Dendritic cell treated with granulocyte-macrophage colony-stimulating factor and Interleukin-4, amounts not matched to agents 40 ng/mL and 50 ng/mL, for 4 days (primary cell): Measurements from ENCODE around the gene MYO19.
A peak's percentile ranks its signal among the peaks of the same experiment; 100 is the strongest.
"Not testable (repeated sequence)": the region's sequence is repeated elsewhere in the genome, so short reads cannot be mapped to it uniquely, and the experiment has no call there.

ENCODE experiments used
- H3K27ac Mint-ChIP-seq: one replicate; pipeline ENCODE4 v1.8.0; 2022; ENCODE audit warnings: mild to moderate bottlenecking, mixed read lengths
- H3K27me3 Mint-ChIP-seq: one replicate; pipeline ENCODE4 v1.8.0; 2022; ENCODE audit warnings: mild to moderate bottlenecking, mixed read lengths
- H3K36me3 Mint-ChIP-seq: one replicate; pipeline ENCODE4 v1.8.0; 2022; ENCODE audit warnings: low read depth, mixed read lengths
- H3K4me1 Mint-ChIP-seq: one replicate; pipeline ENCODE4 v1.8.0; 2022; ENCODE audit warnings: low read depth, mixed read lengths
- H3K4me3 Mint-ChIP-seq: one replicate; pipeline ENCODE4 v1.8.0; 2022; ENCODE audit warnings: mild to moderate bottlenecking, moderate library complexity, mixed read lengths
- H3K9me3 Mint-ChIP-seq: one replicate; pipeline ENCODE4 v1.8.0; 2022; ENCODE audit warnings: mixed read lengths
- intact Hi-C: fragments of 100-400 bp; cut with micrococcal nuclease; formaldehyde crosslinking; loops from one replicate; pipeline ENCODE4 v1.15.0; 2022

The MYO19 gene

GRCh38 chr17:36501351-36501750, 33.3 kb downstream of the MYO19 start:
- H3K4me3 Mint-ChIP-seq, result no peak overlapping the region
- intact Hi-C loops, result no loop called here
- no peaks in the 10 kb centered on the region for H3K27me3 Mint-ChIP-seq
- H3K36me3 Mint-ChIP-seq, result peaks cover 91% of the 10 kb centered on the region
- no peaks in the 10 kb centered on the region for H3K9me3 Mint-ChIP-seq
- no peak overlapping the region for H3K27ac Mint-ChIP-seq
- no peaks in the 10 kb centered on the region for H3K4me1 Mint-ChIP-seq

- intact Hi-C loops, result no loop called here
- no peak overlapping the region for H3K27ac Mint-ChIP-seq
- no peak overlapping the region for H3K4me3 Mint-ChIP-seq
- no peaks in the 10 kb centered on the region for H3K27me3 Mint-ChIP-seq
- no peaks in the 10 kb centered on the region for H3K9me3 Mint-ChIP-seq
- peaks cover 91% of the 10 kb centered on the region for H3K36me3 Mint-ChIP-seq
- no peaks in the 10 kb centered on the region for H3K4me1 Mint-ChIP-seq
Observed at GRCh38 chr17:36500745-36501225, 33.9 kb downstream of the MYO19 start.

- no peaks in the 10 kb centered on the region for H3K9me3 Mint-ChIP-seq
- H3K4me1 Mint-ChIP-seq, result no peaks in the 10 kb centered on the region
- H3K4me3 Mint-ChIP-seq, result no peak overlapping the region
- no peaks in the 10 kb centered on the region for H3K27me3 Mint-ChIP-seq
- intact Hi-C loops, result no loop called here
- H3K36me3 Mint-ChIP-seq, result peaks cover 91% of the 10 kb centered on the region
- H3K27ac Mint-ChIP-seq, result no peak overlapping the region
Observed at GRCh38 chr17:36498560-36499300, 35.9 kb downstream of the MYO19 start.

DNA sequence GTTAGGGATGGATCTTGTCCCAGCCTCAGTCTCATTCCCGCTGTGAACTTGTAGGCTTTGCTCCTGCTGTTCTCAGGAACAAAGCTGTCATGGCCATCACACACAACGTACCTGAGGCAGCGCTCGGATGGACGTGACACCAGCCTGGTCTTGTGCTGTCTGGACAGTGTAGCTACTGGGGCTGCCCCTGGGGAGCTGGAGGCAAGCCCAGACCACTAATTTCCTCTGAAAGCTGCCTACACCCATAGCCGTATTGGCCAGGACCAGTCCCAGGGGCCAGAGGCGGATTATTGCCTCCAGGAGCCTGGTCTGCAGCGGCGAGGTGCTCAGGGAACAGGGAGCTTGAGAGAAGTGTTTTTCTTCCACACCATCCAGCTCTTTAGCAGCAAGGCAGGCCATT, 36.5 kb downstream of the MYO19 start:
- Mint-ChIP-seq H3K4me3 (no peak overlapping the region), H3K4me1 (no peaks in the 10 kb centered on the region), H3K27ac (no peak overlapping the region), H3K36me3 (peaks cover 91% of the 10 kb centered on the region), H3K9me3 (no peaks in the 10 kb centered on the region), H3K27me3 (no peaks in the 10 kb centered on the region)
- intact Hi-C loops, result no loop called here

GRCh38 chr17:36496018-36496789, 38.5 kb downstream of the MYO19 start:
- H3K4me3 Mint-ChIP-seq, result no peak overlapping the region
- intact Hi-C loops, result no loop called here
- no peak overlapping the region for H3K27ac Mint-ChIP-seq
- H3K27me3 Mint-ChIP-seq, result no peaks in the 10 kb centered on the region
- H3K9me3 Mint-ChIP-seq, result no peaks in the 10 kb centered on the region
- peaks cover 91% of the 10 kb centered on the region for H3K36me3 Mint-ChIP-seq
- peaks cover 5% of the 10 kb centered on the region for H3K4me1 Mint-ChIP-seq

DNA sequence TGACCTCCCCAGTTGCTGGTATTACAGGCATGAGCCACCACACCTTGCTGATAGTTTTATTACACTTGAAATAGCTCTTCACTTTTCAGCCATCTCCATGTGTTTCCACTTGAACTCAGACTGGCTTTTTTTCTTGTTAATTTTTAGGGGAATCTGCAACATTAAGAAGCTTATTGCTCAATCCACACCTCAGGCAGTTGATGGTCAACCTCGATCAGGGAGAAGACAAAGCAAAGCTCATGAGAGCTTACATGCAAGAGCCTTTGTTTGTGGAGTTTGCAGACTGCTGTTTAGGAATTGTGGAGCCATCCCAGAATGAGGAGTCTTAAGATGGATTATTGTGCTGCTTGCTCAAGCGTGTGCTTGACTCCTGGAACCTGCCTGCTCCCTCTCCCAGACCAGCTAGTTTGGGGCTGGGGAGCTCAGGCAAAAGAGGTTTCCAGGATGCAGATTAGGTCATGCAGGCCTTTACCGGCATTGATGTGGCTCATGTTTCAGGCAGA, 39.5 kb downstream of the MYO19 start:
- Mint-ChIP-seq H3K27me3 (no peaks in the 10 kb centered on the region), H3K9me3 (no peaks in the 10 kb centered on the region), H3K27ac (no peak overlapping the region), H3K4me3 (no peak overlapping the region), H3K36me3 (peaks cover 86% of the 10 kb centered on the region), H3K4me1 (peaks cover 8% of the 10 kb centered on the region)
- intact Hi-C loops, result no loop called here

DNA sequence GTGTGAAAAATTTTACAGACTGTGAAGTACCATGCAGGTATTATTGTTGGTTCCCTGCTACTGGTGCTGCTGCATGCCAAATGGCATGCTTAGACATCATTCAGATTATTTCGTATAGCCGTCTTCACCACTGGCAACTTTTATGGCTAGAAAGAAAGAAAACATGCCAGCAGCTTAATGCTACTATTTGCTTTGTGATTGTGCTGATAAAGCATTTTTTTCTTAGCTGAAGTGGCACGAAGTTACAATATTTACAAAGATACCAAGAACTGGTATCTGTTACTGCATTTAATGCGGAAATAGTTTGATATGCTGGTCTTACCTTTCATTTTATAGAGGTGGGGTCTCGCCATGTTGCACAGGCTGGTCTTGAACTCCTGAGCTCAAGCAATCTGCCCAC, 40.0 kb downstream of the MYO19 start:
- Mint-ChIP-seq H3K4me3 (no peak overlapping the region), H3K36me3 (peaks cover 91% of the 10 kb centered on the region), H3K4me1 (peaks cover 8% of the 10 kb centered on the region), H3K27me3 (no peaks in the 10 kb centered on the region), H3K9me3 (no peaks in the 10 kb centered on the region), H3K27ac (no peak overlapping the region)
- intact Hi-C loops, result loop anchor here (5.0 kb wide), 1 partner anchor 33 kb away; no protein-coding TSS in a partner anchor

DNA sequence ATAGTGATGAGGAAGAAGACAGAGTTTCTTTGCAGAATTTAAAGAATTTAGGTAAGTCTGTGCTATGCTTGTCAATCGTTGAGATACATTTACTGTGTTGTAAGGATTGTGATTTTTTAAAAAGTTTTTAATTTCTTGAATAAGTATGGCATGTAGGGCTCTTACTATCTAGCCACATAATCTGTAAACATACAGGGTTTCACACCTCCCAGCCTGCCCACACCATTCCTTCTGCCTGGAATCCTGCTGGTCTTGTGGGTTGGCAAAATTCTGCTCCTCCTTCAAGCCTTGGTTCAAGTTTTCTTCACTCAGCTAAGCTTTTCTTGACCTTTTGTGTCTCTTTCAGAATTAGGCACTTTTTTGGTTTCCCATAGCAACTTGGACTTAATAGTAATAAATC, 40.7 kb downstream of the MYO19 start:
- no peak overlapping the region for H3K4me3 Mint-ChIP-seq
- no peaks in the 10 kb centered on the region for H3K27me3 Mint-ChIP-seq
- H3K4me1 Mint-ChIP-seq, result peaks cover 14% of the 10 kb centered on the region
- H3K36me3 Mint-ChIP-seq, result peaks cover 95% of the 10 kb centered on the region
- no peaks in the 10 kb centered on the region for H3K9me3 Mint-ChIP-seq
- intact Hi-C loops, result loop anchor here (5.0 kb wide), 1 partner anchor 33 kb away; no protein-coding TSS in a partner anchor
- H3K27ac Mint-ChIP-seq, result no peak overlapping the region

- intact Hi-C loops, result loop anchor here (5.0 kb wide), 1 partner anchor 274 kb away; the partner anchor contains the start of gene CCL4L2
- peaks cover 36% of the 10 kb centered on the region for H3K36me3 Mint-ChIP-seq
- H3K27me3 Mint-ChIP-seq, result peaks cover 22% of the 10 kb centered on the region
- H3K27ac Mint-ChIP-seq, result peak within 1 kb of the TSS; percentile 94
- peaks cover 46% of the 10 kb centered on the region for H3K4me1 Mint-ChIP-seq
- H3K9me3 Mint-ChIP-seq, result no peaks in the 10 kb centered on the region
- peak within 1 kb of the TSS; percentile 96 for H3K4me3 Mint-ChIP-seq
Observed at GRCh38 chr17:36486204-36487194, 48.2 kb downstream of the MYO19 start, which contains the start of gene ZNHIT3. Gene ZNHIT3 (plus strand): TSS chr17:36486681. CDS start chr17:36486700, 19 bp downstream.

- H3K36me3 Mint-ChIP-seq, result peaks cover 29% of the 10 kb centered on the region
- no peaks in the 10 kb centered on the region for H3K9me3 Mint-ChIP-seq
- peaks cover 27% of the 10 kb centered on the region for H3K27me3 Mint-ChIP-seq
- H3K27ac Mint-ChIP-seq, result peak overlapping the region; percentile 94
- intact Hi-C loops, result loop anchor here (5.0 kb wide), 1 partner anchor 274 kb away; the partner anchor contains the start of gene CCL4L2
- H3K4me3 Mint-ChIP-seq, result peak overlapping the region; percentile 96
- H3K4me1 Mint-ChIP-seq, result peaks cover 40% of the 10 kb centered on the region
Observed at GRCh38 chr17:36485805-36486203, 48.9 kb downstream of the MYO19 start.

- Mint-ChIP-seq H3K27me3 (peaks cover 33% of the 10 kb centered on the region), H3K4me3 (no peak overlapping the region), H3K36me3 (peaks cover 26% of the 10 kb centered on the region), H3K4me1 (peaks cover 40% of the 10 kb centered on the region), H3K27ac (no peak overlapping the region), H3K9me3 (no peaks in the 10 kb centered on the region)
- intact Hi-C loops, result loop anchor here (5.0 kb wide), 1 partner anchor 273 kb away; the partner anchor contains the start of gene CCL4L2
Observed at GRCh38 chr17:36485027-36485426, 49.6 kb downstream of the MYO19 start.

- peaks cover 38% of the 10 kb centered on the region for H3K27me3 Mint-ChIP-seq
- not testable (repeated sequence) for H3K9me3 Mint-ChIP-seq
Observed at GRCh38 chr17:36484021-36484420, 50.6 kb downstream of the MYO19 start.

More at GRCh38 chr17:36484021-36484420, 50.6 kb downstream of the MYO19 start:
- H3K4me3 Mint-ChIP-seq, H3K27ac Mint-ChIP-seq, intact Hi-C loops: not testable (repeated sequence)
- Mint-ChIP-seq H3K4me1 (peaks cover 34% of the 10 kb centered on the region), H3K36me3 (peaks cover 16% of the 10 kb centered on the region)
